Heart left ventricle (tissue), 13 donors: ENCODE results near the gene APOBEC3F.

ENCODE experiments used
- CTCF ChIP-seq, 12 donors: fragments of 200-600 bp; sonication (generic) in 4 of 12; IDR thresholded peaks; one replicate each; pipeline versions ENCODE4 v1.5.0 to v1.8.0; 2018 to 2022; ENCODE audit warnings: antibody characterized with exemption in 12 of 12, mild to moderate bottlenecking in 5 of 12
- POLR2A ChIP-seq, 2 donors: fragments of 450-650 bp; IDR thresholded peaks; one replicate each; pipeline ENCODE4 v1.6.1; 2017; ENCODE audit warnings: antibody characterized with exemption in 2 of 2, mild to moderate bottlenecking in 2 of 2, moderate library complexity in 2 of 2
- donor health status: ischemic (EF 13 %, LVEDD 7.1; RV severe dilation, severe dysfunction).
- donor health status: DM: no; HTN: yes; CAD: no.
- donor health status: DM: no; HTN: no; CAD: no.
- donor health status: ischemic (EF 25% LVEDD 6.9; RV normal size, moderate dysfunction).
- donor health status: ischemic (EF 25% LVEDD 5.7; RV mildly dilated, moderate dysfunction).
- donor health status: ischemic (EF 35%, LVEDD 5.7; RV mildly dilated, moderate dysfunction).
- donor health status: nonischemic (EF 11% LVEDD 7.7; RV severe dilation, severe dysfunction).
- donor health status: DM: yes; HTN: yes; CAD: no.
- donor health status: PGD.
- donor health status: ischemic (EF 29% LVEDD 5.4; RV normal size, mild dysfunction).
- donor health status: nonischemic (EF 23%, LVEDD 6.1; RV moderate dilation, normal function).

GRCh38 chr22:39017596-39018365, 22.9 kb upstream of the APOBEC3F start:
- TF ChIP-seq POLR2A (IDR thresholded peaks at IDR 0.05) (no peak), CTCF (IDR thresholded peaks at IDR 0.05) (no peak)
